GM12878 (cell line): ENCODE measurements around the gene EHD4. TPM values are rescaled to one million over a fixed set of nuclear protein-coding genes. Genes with fewer than 3 reads are reported as not detected.

Experiments used
- ATAC-seq: fragments of 200-7000 bp; cut with Tn5 transposase; 3 replicates; pipeline ENCODE4 v1.9.1; 2020; ENCODE audit warnings: mild to moderate bottlenecking, moderate library complexity
- BruUV-seq: library from RNA; stranded (reverse); fragments of 400-500 nt; replicated peaks from 2 replicates; lab custom pipeline; 2021; lab: Mats Ljungman, UMichigan
- CTCF ChIA-PET: fragments of 300-600 bp; sonication (Branson Sonifier 250); formaldehyde crosslinking; extraction: SDS; loops from one replicate; lab custom pipeline; 2021; ENCODE audit warnings: inconsistent platforms; lab: Yijun Ruan, JAX
- POLR2A ChIA-PET: fragments of 350-600 bp; formaldehyde crosslinking; extraction: SDS; loops from one replicate; lab custom pipeline; 2021; ENCODE audit warnings: inconsistent platforms; lab: Charles Lee
- RAD21 ChIA-PET: fragments of 300-600 bp; sonication (Branson Sonifier 250); formaldehyde crosslinking; loops from one replicate; lab custom pipeline; 2023; ENCODE audit warnings: antibody characterized with exemption; ENCODE audit not compliant: unreplicated experiment; lab: Charles Lee
- SMC1A ChIA-PET: fragments of 300-600 bp; sonication (Branson Sonifier 250); formaldehyde crosslinking; loops from one replicate; lab custom pipeline; 2023; ENCODE audit not compliant: unreplicated experiment, uncharacterized antibody; lab: Charles Lee
- DNase-seq: peaks from one replicate; pipeline ENCODE4 v3.0.0-alpha.2; 2011; ENCODE audit warnings: low read depth, low spot score
- FAIRE-seq: peaks from 3 replicates; lab custom pipeline; 2011; peaks lifted over from hg19 to GRCh38; lab: Jason Lieb, UNC
- H2AFZ ChIP-seq: 2 replicates; pipeline ENCODE4 v1.6.0; 2011; ENCODE audit warnings: low read depth, low read length, control low read depth; ENCODE audit not compliant: control insufficient read depth
- H3K27ac ChIP-seq: 2 replicates; pipeline ENCODE4 v1.5.1; 2011; ENCODE audit warnings: control low read depth; ENCODE audit not compliant: control insufficient read depth, insufficient read depth
- H3K27me3 ChIP-seq, 2 experiments: replicated peaks in 1 of 2; 2 replicates each; pipeline versions ENCODE4 v1.6.0 to v1.6.1; 2011; ENCODE audit warnings: low read length in 1 of 2; ENCODE audit not compliant: control insufficient read depth in 2 of 2, insufficient read depth in 2 of 2
- H3K36me3 ChIP-seq, 2 experiments: 2 replicates each; pipeline ENCODE4 v1.5.1; 2011; ENCODE audit warnings: low read length in 1 of 2; ENCODE audit not compliant: control insufficient read depth in 2 of 2, insufficient read depth in 2 of 2
- H3K4me1 ChIP-seq: 2 replicates; pipeline ENCODE4 v1.6.1; 2011; ENCODE audit warnings: mild to moderate bottlenecking, low read length, moderate library complexity, mixed read lengths; ENCODE audit not compliant: control insufficient read depth, insufficient read depth
- H3K4me2 ChIP-seq: 2 replicates; pipeline ENCODE4 v1.6.0; 2011; ENCODE audit warnings: control low read depth; ENCODE audit not compliant: control insufficient read depth, insufficient read depth
- H3K4me3 ChIP-seq: fragments of 200-600 bp; sonication (generic); 2 replicates; pipeline ENCODE4 v1.5.1; 2016
- H3K79me2 ChIP-seq: 2 replicates; pipeline ENCODE4 v1.6.0; 2011; ENCODE audit warnings: low read length; ENCODE audit not compliant: control insufficient read depth, insufficient read depth
- H3K9ac ChIP-seq: 2 replicates; pipeline ENCODE4 v1.8.0; 2011; ENCODE audit warnings: low read length, control low read depth, mixed read lengths; ENCODE audit not compliant: control insufficient read depth, insufficient read depth
- H3K9me3 ChIP-seq: replicated peaks from 3 replicates; pipeline ENCODE4 v1.5.1; 2011; ENCODE audit warnings: mild to moderate bottlenecking, low read length; ENCODE audit not compliant: control insufficient read depth, insufficient read depth
- H4K20me1 ChIP-seq: 2 replicates; pipeline ENCODE4 v1.6.0; 2011; ENCODE audit not compliant: control insufficient read depth, insufficient read depth
- ATF7 ChIP-seq: fragments of 450-650 bp; IDR thresholded peaks from 2 replicates; pipeline ENCODE4 v1.6.1; 2016; ENCODE audit warnings: low read depth, mild to moderate bottlenecking
- POLR2AphosphoS5 ChIP-seq: IDR thresholded peaks from 2 replicates; pipeline ENCODE4 v1.6.1; 2011; ENCODE audit warnings: mild to moderate bottlenecking, low read length, inconsistent platforms
- POU2F2 ChIP-seq: IDR thresholded peaks from 3 replicates; pipeline ENCODE4 v1.6.1; 2011; ENCODE audit warnings: low read depth, mild to moderate bottlenecking, low read length, borderline replicate concordance
- SMAD1 ChIP-seq: fragments of 450-650 bp; IDR thresholded peaks from 2 replicates; pipeline ENCODE4 v1.6.1; 2018; ENCODE audit warnings: mild to moderate bottlenecking, low read depth; ENCODE audit not compliant: partially characterized antibody
- SUZ12 ChIP-seq: fragments of 200-600 bp; sonication (generic); IDR thresholded peaks from one replicate; pipeline ENCODE4 v1.6.1; 2018; ENCODE audit warnings: antibody characterized with exemption, mild to moderate bottlenecking; ENCODE audit not compliant: unreplicated experiment
- TCF7 ChIP-seq: IDR thresholded peaks from 2 replicates; pipeline ENCODE4 v1.6.1; 2014; ENCODE audit warnings: antibody characterized with exemption, borderline replicate concordance
- WGBS: methylation state at CpG from one replicate; pipeline ENCODE4 v1.1.6; 2016; ENCODE audit warnings: low lambda C conversion rate; ENCODE audit not compliant: insufficient replicate concordance, insufficient coverage; ENCODE audit errors: missing lambda C conversion rate; 5-methylcytosine and 5-hydroxymethylcytosine counted together
- in situ Hi-C: fragments of 300-500 bp; cut with MboI; formaldehyde crosslinking; loops from 9 replicates; pipeline ENCODE4 v1.14.3; 2018; ENCODE audit warnings: mixed read lengths
- intact Hi-C: fragments of 100-400 bp; cut with micrococcal nuclease; formaldehyde crosslinking; loops from one replicate; pipeline ENCODE4 v1.14.2; 2022; ENCODE audit not compliant: unreplicated experiment
- polyA plus RNA-seq, 11 experiments: library from polyadenylated mRNA; depleted of rRNA in 4 of 11; unstranded in 6 of 11; stranded (reverse) in 5 of 11; fragments of >200 nt; fragmentation: Nextera tagmentation in 4 of 11; fragmentation: Illumina TruSeq in 1 of 11; extraction: Ambion mirVana in 4 of 11; extraction: Trizol in 1 of 11; gene quantifications; 1 replicate in 1 of 11; 2 replicates in 10 of 11; pipeline versions ENCODE4 v1.2.1 to v1.2.3, GENCODE V29; 2011 to 2016; ENCODE audit warnings: inconsistent platforms in 2 of 11, missing spikeins in 2 of 11, low read depth in 1 of 11
- total RNA-seq, 4 experiments: library from RNA; depleted of rRNA in 3 of 4; stranded (reverse); fragments of >200 nt in 3 of 4; fragmentation: Illumina TruSeq in 1 of 4; extraction: Trizol in 1 of 4; gene quantifications; 2 replicates each; pipeline versions ENCODE4 v1.2.1 to v1.2.3, GENCODE V29; 2013 to 2021
- TF ChIP-seq, protein P1 (sequence below): fragments of 450-650 bp; IDR thresholded peaks from 2 replicates; pipeline ENCODE4 v1.6.1; 2017; ENCODE audit warnings: mild to moderate bottlenecking, moderate library complexity
- TF ChIP-seq, protein P2 (sequence below): fragments of 150-350 bp; IDR thresholded peaks from 2 replicates; pipeline ENCODE4 v1.6.1; 2014; ENCODE audit warnings: mild to moderate bottlenecking, low read depth, low read length

The EHD4 gene
- total and polyA plus RNA-seq, 10 of the 15 experiments (the other 5 are each of a cell fraction or from before 2014, with no cell fraction given), result 4.2 to 62.9 (median 44.7) TPM

- Histone ChIP-seq H3K79me2 (peaks cover 85% of the 10 kb centered on the region), H2AFZ (no peak overlapping the region), H3K27ac (peak overlapping the region; percentile 100), H3K36me3 (peaks cover 0 to 14% of the 10 kb centered on the region in 2 experiments; a peak in 2 of 4 replicates), H3K9me3 (no peaks in the 10 kb centered on the region), H3K27me3 (no peaks in the 10 kb centered on the region), H3K9ac (peak overlapping the region; percentile 98), H3K4me3 (peak overlapping the region; percentile 93), H3K4me2 (peak overlapping the region; percentile 91), H4K20me1 (no peaks in the 10 kb centered on the region), H3K4me1 (peaks cover 37% of the 10 kb centered on the region)
- DNase-seq, result peak; percentile 28
- SMC1A ChIA-PET, result interaction anchor here (1.2 to 9.7 kb wide), 4 partner anchors 13 to 195 kb away, joined by 3 to 179 read pairs (median 34); partner anchors contain the start of gene MAPKBP1
- peak; percentile 38 for FAIRE-seq
- CTCF ChIA-PET, result interaction anchor here (2.6 to 3.9 kb wide), 3 partner anchors 11 to 64 kb away, joined by 11 to 27 read pairs (median 13); no protein-coding TSS in a partner anchor
- TF ChIP-seq, protein P1, sequence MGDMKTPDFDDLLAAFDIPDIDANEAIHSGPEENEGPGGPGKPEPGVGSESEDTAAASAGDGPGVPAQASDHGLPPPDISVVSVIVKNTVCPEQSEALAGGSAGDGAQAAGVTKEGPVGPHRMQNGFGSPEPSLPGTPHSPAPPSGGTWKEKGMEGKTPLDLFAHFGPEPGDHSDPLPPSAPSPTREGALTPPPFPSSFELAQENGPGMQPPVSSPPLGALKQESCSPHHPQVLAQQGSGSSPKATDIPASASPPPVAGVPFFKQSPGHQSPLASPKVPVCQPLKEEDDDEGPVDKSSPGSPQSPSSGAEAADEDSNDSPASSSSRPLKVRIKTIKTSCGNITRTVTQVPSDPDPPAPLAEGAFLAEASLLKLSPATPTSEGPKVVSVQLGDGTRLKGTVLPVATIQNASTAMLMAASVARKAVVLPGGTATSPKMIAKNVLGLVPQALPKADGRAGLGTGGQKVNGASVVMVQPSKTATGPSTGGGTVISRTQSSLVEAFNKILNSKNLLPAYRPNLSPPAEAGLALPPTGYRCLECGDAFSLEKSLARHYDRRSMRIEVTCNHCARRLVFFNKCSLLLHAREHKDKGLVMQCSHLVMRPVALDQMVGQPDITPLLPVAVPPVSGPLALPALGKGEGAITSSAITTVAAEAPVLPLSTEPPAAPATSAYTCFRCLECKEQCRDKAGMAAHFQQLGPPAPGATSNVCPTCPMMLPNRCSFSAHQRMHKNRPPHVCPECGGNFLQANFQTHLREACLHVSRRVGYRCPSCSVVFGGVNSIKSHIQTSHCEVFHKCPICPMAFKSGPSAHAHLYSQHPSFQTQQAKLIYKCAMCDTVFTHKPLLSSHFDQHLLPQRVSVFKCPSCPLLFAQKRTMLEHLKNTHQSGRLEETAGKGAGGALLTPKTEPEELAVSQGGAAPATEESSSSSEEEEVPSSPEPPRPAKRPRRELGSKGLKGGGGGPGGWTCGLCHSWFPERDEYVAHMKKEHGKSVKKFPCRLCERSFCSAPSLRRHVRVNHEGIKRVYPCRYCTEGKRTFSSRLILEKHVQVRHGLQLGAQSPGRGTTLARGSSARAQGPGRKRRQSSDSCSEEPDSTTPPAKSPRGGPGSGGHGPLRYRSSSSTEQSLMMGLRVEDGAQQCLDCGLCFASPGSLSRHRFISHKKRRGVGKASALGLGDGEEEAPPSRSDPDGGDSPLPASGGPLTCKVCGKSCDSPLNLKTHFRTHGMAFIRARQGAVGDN, result peak; percentile 32
- TF ChIP-seq SMAD1 (peak; percentile 25), POU2F2 (peak; percentile 55; the same call in 1 of the 3 replicates), SUZ12 (no peak), POLR2AphosphoS5 (0 out of 2 replicates have a peak, but pooled peaks have one; percentile 20), TCF7 (peak; percentile 59), ATF7 (0 out of 2 replicates have a peak, but pooled peaks have one; percentile 27)
- TF ChIP-seq, protein P2, sequence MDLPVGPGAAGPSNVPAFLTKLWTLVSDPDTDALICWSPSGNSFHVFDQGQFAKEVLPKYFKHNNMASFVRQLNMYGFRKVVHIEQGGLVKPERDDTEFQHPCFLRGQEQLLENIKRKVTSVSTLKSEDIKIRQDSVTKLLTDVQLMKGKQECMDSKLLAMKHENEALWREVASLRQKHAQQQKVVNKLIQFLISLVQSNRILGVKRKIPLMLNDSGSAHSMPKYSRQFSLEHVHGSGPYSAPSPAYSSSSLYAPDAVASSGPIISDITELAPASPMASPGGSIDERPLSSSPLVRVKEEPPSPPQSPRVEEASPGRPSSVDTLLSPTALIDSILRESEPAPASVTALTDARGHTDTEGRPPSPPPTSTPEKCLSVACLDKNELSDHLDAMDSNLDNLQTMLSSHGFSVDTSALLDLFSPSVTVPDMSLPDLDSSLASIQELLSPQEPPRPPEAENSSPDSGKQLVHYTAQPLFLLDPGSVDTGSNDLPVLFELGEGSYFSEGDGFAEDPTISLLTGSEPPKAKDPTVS, result no peak
- POLR2A ChIA-PET, result interaction anchor here (0.6 to 7.2 kb wide), 7 partner anchors 13 to 338 kb away, joined by 5 to 67 read pairs (median 6); partner anchors contain the start of gene MAPKBP1
- in situ Hi-C loops (no loop called here), intact Hi-C loops (no loop called here)
- no TSS peak for BruUV-seq
- ATAC-seq, result peak; percentile 3; the same call in 1 of the 3 replicates
- RAD21 ChIA-PET, result interaction anchor here (0.7 to 9.0 kb wide), 5 partner anchors 11 to 64 kb away, joined by 3 to 97 read pairs (median 5); no protein-coding TSS in a partner anchor
- WGBS, result 4% methylated on average over 4 of the region's 4 CpGs
Measured at GRCh38 chr15:41968701-41969100, 3.7 kb downstream of the EHD4 start.
